Neural cell (in vitro differentiated cells): ENCODE data around the gene PITHD1. TPM values are rescaled to one million over a fixed set of nuclear protein-coding genes. Genes with fewer than 3 reads are reported as not detected.
"Not testable (repeated sequence)": the region's sequence is repeated elsewhere in the genome, so short reads cannot be mapped to it uniquely, and the experiment has no call there.

Experiments used
- H2AFZ ChIP-seq: fragments of 200-600, 300-800 bp; sonication (generic), shearing (Covaris generic); 2 replicates; pipeline ENCODE4 v1.6.0; 2014; ENCODE audit warnings: low read depth, mild to moderate bottlenecking, antibody characterized with exemption, low read length, moderate library complexity
- H3F3A ChIP-seq: fragments of 200-600 bp; shearing (Covaris generic); 2 replicates; pipeline ENCODE4 v1.6.1; 2016; ENCODE audit warnings: mild to moderate bottlenecking, moderate library complexity, mixed read lengths, antibody characterized with exemption, low read length; ENCODE audit not compliant: insufficient read depth, poor library complexity, severe bottlenecking
- H3K27ac ChIP-seq: fragments of 200-600, 300-800 bp; sonication (generic), shearing (Covaris generic); 2 replicates; pipeline ENCODE4 v1.5.1; 2014; ENCODE audit warnings: mild to moderate bottlenecking, low read length, moderate library complexity
- H3K27me3 ChIP-seq: fragments of 300-800, 200-600 bp; sonication (generic), shearing (Covaris generic); 2 replicates; pipeline ENCODE4 v1.6.0; 2014; ENCODE audit warnings: mild to moderate bottlenecking, low read depth, low read length, moderate library complexity; ENCODE audit not compliant: insufficient read depth
- H3K36me3 ChIP-seq: fragments of 300-800, 200-600 bp; sonication (generic), shearing (Covaris generic); 2 replicates; pipeline ENCODE4 v1.5.1; 2014; ENCODE audit warnings: mild to moderate bottlenecking, antibody characterized with exemption, low read length, moderate library complexity; ENCODE audit not compliant: insufficient read depth
- H3K4me2 ChIP-seq: fragments of 300-800, 200-600 bp; sonication (generic), shearing (Covaris generic); 2 replicates; pipeline ENCODE4 v1.6.0; 2014; ENCODE audit warnings: mild to moderate bottlenecking, low read length
- H3K4me3 ChIP-seq: fragments of 300-800, 200-600 bp; sonication (generic), shearing (Covaris generic); 2 replicates; pipeline ENCODE4 v1.5.1; 2014; ENCODE audit warnings: mild to moderate bottlenecking, low read length, moderate library complexity
- H3K79me2 ChIP-seq: fragments of 200-600 bp; shearing (Covaris generic); replicated peaks from 2 replicates; pipeline ENCODE4 v1.6.0; 2014; ENCODE audit warnings: mild to moderate bottlenecking, low read length, moderate library complexity; ENCODE audit not compliant: insufficient read depth
- H3K9ac ChIP-seq: fragments of 300-800, 200-600 bp; sonication (generic), shearing (Covaris generic); 2 replicates; pipeline ENCODE4 v1.6.1; 2016; ENCODE audit warnings: mild to moderate bottlenecking, low read length, mixed read lengths
- H3K9me2 ChIP-seq: fragments of 200-600 bp; shearing (Covaris generic); 2 replicates; pipeline ENCODE4 v1.6.1; 2016; ENCODE audit warnings: mild to moderate bottlenecking, low read length, mixed read lengths; ENCODE audit not compliant: insufficient read depth
- H3K9me3 ChIP-seq: fragments of 200-600, 300-800 bp; sonication (generic), shearing (Covaris generic); 2 replicates; pipeline ENCODE4 v1.6.1; 2016; ENCODE audit warnings: mild to moderate bottlenecking, mixed run types, low read length, moderate library complexity, mixed read lengths
- H4K20me1 ChIP-seq: fragments of 200-600 bp; shearing (Covaris generic); 2 replicates; pipeline ENCODE4 v1.6.1; 2016; ENCODE audit warnings: mild to moderate bottlenecking, mixed run types; ENCODE audit not compliant: insufficient read depth
- CTCF ChIP-seq: fragments of 450-650 bp; IDR thresholded peaks from 2 replicates; pipeline ENCODE4 v1.5.1; 2014; ENCODE audit warnings: antibody characterized with exemption, mild to moderate bottlenecking, moderate library complexity; ENCODE audit not compliant: poor library complexity, severe bottlenecking
- EP300 ChIP-seq: fragments of 450-650 bp; conservative IDR thresholded peaks from 2 replicates; pipeline ENCODE4 v1.6.1; 2014; ENCODE audit warnings: antibody characterized with exemption, mild to moderate bottlenecking, moderate library complexity; ENCODE audit not compliant: poor library complexity, severe bottlenecking
- EZH2 ChIP-seq: fragments of 200-600, 300-800 bp; shearing (Covaris generic), sonication (generic); IDR thresholded peaks from 2 replicates; pipeline ENCODE4 v1.6.1; 2014; ENCODE audit warnings: antibody characterized with exemption, low read length, borderline replicate concordance, mild to moderate bottlenecking; ENCODE audit not compliant: insufficient read depth, poor library complexity, severe bottlenecking
- MXI1 ChIP-seq: fragments of 450-650 bp; conservative IDR thresholded peaks from 2 replicates; pipeline ENCODE4 v1.6.1; 2014; ENCODE audit warnings: antibody characterized with exemption, mild to moderate bottlenecking; ENCODE audit not compliant: poor library complexity, severe bottlenecking
- POLR2AphosphoS5 ChIP-seq: IDR thresholded peaks from 2 replicates; pipeline ENCODE4 v1.6.1; 2012
- RAD21 ChIP-seq: fragments of 450-650 bp; conservative IDR thresholded peaks from 2 replicates; pipeline ENCODE4 v1.6.1; 2014; ENCODE audit warnings: antibody characterized with exemption, mild to moderate bottlenecking, moderate library complexity
- SMC3 ChIP-seq: fragments of 450-650 bp; conservative IDR thresholded peaks from 2 replicates; pipeline ENCODE4 v1.6.1; 2014; ENCODE audit warnings: antibody characterized with exemption, mild to moderate bottlenecking, moderate library complexity; ENCODE audit not compliant: poor library complexity
- TAF1 ChIP-seq: IDR thresholded peaks from 2 replicates; pipeline ENCODE4 v1.6.1; 2012; ENCODE audit warnings: low read depth
- polyA plus RNA-seq: library from polyadenylated mRNA; depleted of rRNA; stranded (reverse); fragments of >200 nt; gene quantifications from 2 replicates; pipeline ENCODE4 v1.2.3, GENCODE V29; 2014
- TF ChIP-seq, protein P1 (sequence below): IDR thresholded peaks from 2 replicates; pipeline ENCODE4 v1.6.1; 2012; ENCODE audit warnings: borderline replicate concordance

PITHD1 gene
- polyA plus RNA-seq, 1 donor from 2014 or later, result 267 TPM

DNA sequence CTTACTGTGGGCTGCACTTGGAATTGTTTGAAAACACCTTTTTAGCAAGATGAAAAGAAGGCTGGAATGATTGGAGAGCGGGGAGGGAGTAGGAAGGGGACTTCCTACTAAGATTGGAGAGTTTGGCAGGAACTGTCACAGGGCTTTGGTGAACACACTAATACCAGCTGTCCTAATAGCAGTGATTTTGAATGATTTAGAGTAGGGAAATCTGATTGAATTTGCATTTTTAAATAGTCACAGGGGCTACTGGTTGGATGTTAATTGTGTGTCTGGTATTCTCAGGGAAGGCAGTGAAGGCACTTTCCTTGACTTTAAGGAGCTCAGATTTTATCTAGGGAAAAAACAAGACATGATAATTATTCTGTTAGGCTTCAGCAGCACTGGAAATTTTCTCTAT lies 49.5 kb downstream of the PITHD1 start:
- no peak overlapping the region for H3K9ac ChIP-seq
- no peak overlapping the region for H3K4me2 ChIP-seq
- H3K9me3 ChIP-seq, result no peaks in the 10 kb centered on the region
- no peaks in the 10 kb centered on the region for H3K79me2 ChIP-seq
- no peaks in the 10 kb centered on the region for H3F3A ChIP-seq
- no peaks in the 10 kb centered on the region for H3K27me3 ChIP-seq
- H3K4me3 ChIP-seq, result no peak overlapping the region
- no peaks in the 10 kb centered on the region for H3K36me3 ChIP-seq
- H3K27ac ChIP-seq, result no peak overlapping the region
- H2AFZ ChIP-seq, result no peak overlapping the region
- TF ChIP-seq SMC3 (no peak), MXI1 (no peak), RAD21 (no peak)
- no peaks in the 10 kb centered on the region for H3K9me2 ChIP-seq
- H4K20me1 ChIP-seq, result no peaks in the 10 kb centered on the region

DNA sequence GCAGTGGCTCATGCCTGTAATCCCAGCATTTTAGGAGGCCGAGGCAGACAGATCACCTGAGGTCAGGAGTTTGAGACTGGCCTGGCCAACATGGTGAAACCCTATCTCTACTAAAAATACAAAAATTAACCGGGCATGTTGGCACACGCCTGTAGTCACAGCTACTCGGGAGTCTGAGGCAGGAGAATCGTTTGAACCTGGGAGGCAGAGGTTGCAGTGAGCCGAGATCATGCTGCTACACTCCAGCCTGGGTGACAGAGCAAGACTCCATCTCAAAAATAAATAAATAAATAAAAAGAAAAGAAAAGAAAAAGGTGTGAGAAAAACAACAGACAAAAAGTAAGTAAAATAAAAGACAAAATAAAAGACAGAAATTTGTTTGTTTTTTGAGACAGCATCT lies 55.9 kb downstream of the PITHD1 start:
- H3F3A ChIP-seq, H3K4me3 ChIP-seq, H3K27ac ChIP-seq, H4K20me1 ChIP-seq, H3K4me2 ChIP-seq, H3K79me2 ChIP-seq, H3K9ac ChIP-seq, H3K9me2 ChIP-seq, H2AFZ ChIP-seq, H3K9me3 ChIP-seq, H3K36me3 ChIP-seq: not testable (repeated sequence)
- peaks cover 23% of the 10 kb centered on the region for H3K27me3 ChIP-seq

GRCh38 chr1:23836037-23836436 lies 57.8 kb downstream of the PITHD1 start:
- TF ChIP-seq TAF1 (no peak), POLR2AphosphoS5 (no peak), EZH2 (no peak), EP300 (no peak), RAD21 (no peak), CTCF (no peak), SMC3 (no peak), MXI1 (no peak)
- TF ChIP-seq, protein P1, sequence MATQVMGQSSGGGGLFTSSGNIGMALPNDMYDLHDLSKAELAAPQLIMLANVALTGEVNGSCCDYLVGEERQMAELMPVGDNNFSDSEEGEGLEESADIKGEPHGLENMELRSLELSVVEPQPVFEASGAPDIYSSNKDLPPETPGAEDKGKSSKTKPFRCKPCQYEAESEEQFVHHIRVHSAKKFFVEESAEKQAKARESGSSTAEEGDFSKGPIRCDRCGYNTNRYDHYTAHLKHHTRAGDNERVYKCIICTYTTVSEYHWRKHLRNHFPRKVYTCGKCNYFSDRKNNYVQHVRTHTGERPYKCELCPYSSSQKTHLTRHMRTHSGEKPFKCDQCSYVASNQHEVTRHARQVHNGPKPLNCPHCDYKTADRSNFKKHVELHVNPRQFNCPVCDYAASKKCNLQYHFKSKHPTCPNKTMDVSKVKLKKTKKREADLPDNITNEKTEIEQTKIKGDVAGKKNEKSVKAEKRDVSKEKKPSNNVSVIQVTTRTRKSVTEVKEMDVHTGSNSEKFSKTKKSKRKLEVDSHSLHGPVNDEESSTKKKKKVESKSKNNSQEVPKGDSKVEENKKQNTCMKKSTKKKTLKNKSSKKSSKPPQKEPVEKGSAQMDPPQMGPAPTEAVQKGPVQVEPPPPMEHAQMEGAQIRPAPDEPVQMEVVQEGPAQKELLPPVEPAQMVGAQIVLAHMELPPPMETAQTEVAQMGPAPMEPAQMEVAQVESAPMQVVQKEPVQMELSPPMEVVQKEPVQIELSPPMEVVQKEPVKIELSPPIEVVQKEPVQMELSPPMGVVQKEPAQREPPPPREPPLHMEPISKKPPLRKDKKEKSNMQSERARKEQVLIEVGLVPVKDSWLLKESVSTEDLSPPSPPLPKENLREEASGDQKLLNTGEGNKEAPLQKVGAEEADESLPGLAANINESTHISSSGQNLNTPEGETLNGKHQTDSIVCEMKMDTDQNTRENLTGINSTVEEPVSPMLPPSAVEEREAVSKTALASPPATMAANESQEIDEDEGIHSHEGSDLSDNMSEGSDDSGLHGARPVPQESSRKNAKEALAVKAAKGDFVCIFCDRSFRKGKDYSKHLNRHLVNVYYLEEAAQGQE, result no peak
- no peaks in the 10 kb centered on the region for H3F3A ChIP-seq
- H3K79me2 ChIP-seq, result no peaks in the 10 kb centered on the region
- no peak overlapping the region for H3K27ac ChIP-seq
- H2AFZ ChIP-seq, result no peak overlapping the region
- no peak overlapping the region for H3K4me2 ChIP-seq
- no peaks in the 10 kb centered on the region for H3K9me3 ChIP-seq
- no peak overlapping the region for H3K4me3 ChIP-seq
- no peaks in the 10 kb centered on the region for H3K36me3 ChIP-seq
- H3K9me2 ChIP-seq, result no peaks in the 10 kb centered on the region
- no peak overlapping the region for H3K9ac ChIP-seq
- no peaks in the 10 kb centered on the region for H4K20me1 ChIP-seq
- peaks cover 23% of the 10 kb centered on the region for H3K27me3 ChIP-seq

Other genes with a start within 250 kb of the PITHD1 start
- 0.16 and 0.50 TPM in 2 replicates for gene E2F2, start 247.2 kb upstream of the PITHD1 start, polyA plus RNA-seq
- gene ID3, start 218.9 kb upstream of the PITHD1 start, polyA plus RNA-seq, result 8.0 and 10.2 TPM in 2 replicates
- gene RPL11, start 86.6 kb upstream of the PITHD1 start, polyA plus RNA-seq, result 1,052 and 1,136 TPM in 2 replicates
- gene ELOA, start 34.9 kb upstream of the PITHD1 start, polyA plus RNA-seq, result 20.0 and 25.7 TPM in 2 replicates
- gene LYPLA2, start 12.7 kb downstream of the PITHD1 start, polyA plus RNA-seq, result 107 and 119 TPM in 2 replicates
- 109 and 130 TPM in 2 replicates for gene GALE, start 22.3 kb downstream of the PITHD1 start, polyA plus RNA-seq
- gene HMGCL, start 47.0 kb downstream of the PITHD1 start, polyA plus RNA-seq, result 27.6 and 29.1 TPM in 2 replicates
- 38.5 and 50.6 TPM in 2 replicates for gene FUCA1, start 89.9 kb downstream of the PITHD1 start, polyA plus RNA-seq
- gene CNR2, start 134.9 kb downstream of the PITHD1 start, polyA plus RNA-seq, result not detected in 2 replicates
- 97.1 and 100 TPM in 2 replicates for gene PNRC2, start 181.4 kb downstream of the PITHD1 start, polyA plus RNA-seq
- gene SRSF10, start 201.9 kb downstream of the PITHD1 start, polyA plus RNA-seq, result 165 and 201 TPM in 2 replicates